ENCODE results near the gene GRB2.
"Not testable (repeated sequence)": the region's sequence is repeated elsewhere in the genome, so short reads cannot be mapped to it uniquely, and the experiment has no call there.

The GRB2 gene

DNA sequence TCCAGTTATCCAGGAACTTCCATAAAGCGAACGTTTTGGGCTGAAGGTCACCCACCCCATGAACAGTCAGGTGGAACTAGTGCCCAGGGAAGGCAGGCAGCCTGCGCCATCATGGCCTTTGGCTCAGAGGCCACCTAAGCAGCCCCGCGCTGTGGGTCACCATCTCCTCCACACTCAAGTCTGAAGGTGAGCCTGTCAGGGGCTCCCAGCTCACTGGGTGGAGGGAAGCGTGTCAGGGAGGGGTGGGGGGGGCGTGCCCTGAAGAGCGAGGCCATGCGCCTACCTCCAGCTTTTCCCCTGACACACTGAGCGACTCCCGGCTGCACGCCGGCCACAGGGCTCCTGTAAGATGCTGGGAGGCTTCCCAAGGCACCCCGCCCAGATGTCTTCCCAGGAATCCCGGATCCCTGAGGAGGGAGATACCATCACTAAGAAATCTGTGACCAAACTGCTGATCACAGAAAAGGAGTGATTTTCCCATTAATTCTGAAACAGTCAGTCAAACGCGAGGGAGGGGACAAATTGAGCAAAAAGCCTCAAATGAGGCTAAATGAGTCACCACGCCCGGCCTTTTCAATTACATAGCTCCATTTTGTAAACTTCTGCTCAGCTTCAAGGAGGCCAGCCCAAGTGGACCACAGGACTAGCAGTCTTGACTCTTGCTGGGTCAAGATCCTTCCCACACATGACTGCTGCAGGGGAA, 89.8 kb downstream of the GRB2 start:
- no peak for DNase-seq

- no peak for DNase-seq
These were observed 91.4 kb downstream of the GRB2 start for GRCh38 chr17:75313941-75314551.

- no peak for DNase-seq
These were observed 96.5 kb downstream of the GRB2 start for GRCh38 chr17:75308732-75309629.

DNA sequence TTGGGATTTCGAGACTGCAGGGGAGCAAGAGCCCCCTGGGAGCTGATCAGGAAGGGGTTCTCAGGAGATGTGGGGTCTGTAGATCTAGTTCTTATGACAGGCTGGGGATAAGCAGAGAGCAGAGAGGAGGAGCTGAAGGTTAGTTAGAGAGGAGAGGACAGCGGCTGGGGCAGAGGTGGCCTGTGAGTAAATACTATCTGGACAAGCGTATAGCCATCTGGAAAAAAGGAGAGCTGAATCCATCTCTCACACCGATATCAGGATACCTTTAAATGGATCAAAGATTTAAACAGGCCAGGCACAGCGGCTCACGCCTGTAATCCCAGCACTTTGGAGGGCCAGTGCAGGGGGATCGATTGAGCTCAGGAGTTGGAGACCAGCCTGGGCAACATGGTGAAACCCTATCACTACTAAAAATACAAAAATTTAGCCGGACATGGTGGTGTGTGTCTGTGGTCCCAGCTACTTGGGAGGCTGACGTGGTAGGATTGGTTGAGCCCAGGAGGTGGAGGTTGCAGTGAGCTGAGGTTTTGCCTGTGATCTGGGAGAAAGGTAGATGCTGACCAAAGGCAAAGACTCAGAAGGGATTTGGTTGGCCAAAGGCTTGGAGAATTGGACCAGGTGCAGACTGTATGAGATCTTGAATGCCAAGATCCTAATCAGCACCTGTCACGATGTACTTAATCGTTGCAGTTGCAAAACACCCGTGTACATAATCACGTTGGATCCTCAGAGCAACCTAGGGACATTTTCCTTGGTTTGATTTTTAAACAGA, 97.3 kb downstream of the GRB2 start:
- DNase-seq, result no peak

DNA sequence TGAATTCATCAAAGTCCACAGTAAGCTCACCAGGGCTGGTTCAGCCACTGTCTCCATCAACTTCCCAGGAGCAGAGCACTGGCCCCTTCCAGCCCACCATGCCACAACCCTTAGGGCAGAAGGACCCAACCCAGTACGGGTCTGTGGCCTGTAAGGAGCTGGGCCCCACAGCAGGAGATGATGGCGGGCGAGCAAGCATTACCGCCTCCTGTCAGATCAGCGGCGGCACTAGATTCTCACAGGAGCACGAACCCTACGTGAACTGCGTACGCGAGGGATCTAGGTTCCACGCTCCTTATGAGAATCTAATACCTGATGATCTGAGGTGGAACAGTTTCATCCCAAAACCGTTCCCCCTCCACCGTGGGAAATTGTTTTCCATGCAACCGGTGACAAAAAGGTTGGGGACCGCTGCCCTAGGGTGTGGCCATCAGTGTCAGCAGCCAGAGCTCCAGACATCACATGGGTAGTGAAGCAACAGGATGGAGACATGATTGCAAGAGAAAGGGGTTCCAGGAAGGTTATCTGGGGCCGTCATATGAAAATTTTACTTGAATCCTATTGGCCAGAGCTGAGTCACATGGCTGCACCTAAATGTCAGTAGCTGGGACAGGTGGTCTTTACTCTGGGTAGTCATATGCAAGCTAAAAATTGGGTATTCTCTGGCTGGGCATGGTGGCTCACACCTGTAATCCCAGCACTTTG, 103.8 kb downstream of the GRB2 start:
- DNase-seq, result no peak

- DNase-seq, result no peak
These were observed 104.4 kb downstream of the GRB2 start for GRCh38 chr17:75301049-75301448.

DNA sequence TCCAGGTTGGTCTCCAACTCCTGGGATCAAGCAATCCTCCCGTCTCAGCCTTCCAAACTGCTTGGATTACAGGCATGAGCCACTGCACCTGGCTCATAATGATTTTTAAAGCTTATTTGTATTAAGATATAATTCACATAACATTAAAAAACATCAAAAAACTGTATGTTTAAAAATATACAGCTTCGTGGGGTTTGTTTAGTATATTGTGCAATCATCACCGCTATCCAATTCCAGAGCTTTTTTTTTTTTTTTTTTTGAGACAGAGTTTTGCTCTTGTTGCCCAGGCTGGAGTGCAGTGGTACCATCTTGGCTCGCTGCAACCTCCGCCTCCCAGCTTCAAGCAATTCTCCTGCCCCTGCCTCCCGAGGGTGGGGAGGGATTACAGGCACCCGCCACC, 105.2 kb downstream of the GRB2 start:
- DNase-seq, result no peak

GRCh38 chr17:75295201-75296158, 110.0 kb downstream of the GRB2 start:
- no peak for DNase-seq

- DNase-seq, result not testable (repeated sequence)
These were observed 112.5 kb downstream of the GRB2 start for GRCh38 chr17:75292810-75293448.

DNA sequence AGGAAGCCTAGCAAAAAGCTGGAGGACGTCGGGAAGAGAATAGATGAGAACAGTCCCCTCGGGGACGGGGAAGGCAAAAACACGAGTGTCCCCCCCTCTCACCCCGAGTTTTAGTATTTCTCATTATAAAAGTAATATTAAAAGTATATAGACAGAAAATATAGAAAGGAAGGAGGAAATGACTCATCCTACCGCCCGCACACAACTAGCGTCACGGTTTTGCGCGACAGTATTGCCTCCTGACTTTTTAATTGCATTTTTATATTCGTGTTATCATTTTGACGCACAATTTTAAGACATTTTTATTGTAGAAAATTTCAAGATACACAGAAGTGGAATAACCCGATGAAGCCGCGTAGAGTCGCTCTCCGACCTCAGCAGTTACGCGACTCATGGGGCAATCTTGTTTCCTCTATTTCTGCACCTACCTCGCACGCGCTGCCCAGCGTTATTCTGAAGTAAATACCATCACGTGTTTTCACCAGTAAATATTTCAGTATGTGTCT, 115.6 kb downstream of the GRB2 start:
- peak; percentile 49 for DNase-seq

GRCh38 chr17:75289115-75289831, 116.2 kb downstream of the GRB2 start, which contains the start of gene SLC25A19:
Gene SLC25A19, minus strand, starts transcription at chr17:75289433. Its CDS starts 2,669 bp downstream, at chr17:75286764.
- peak; percentile 100 for DNase-seq

DNA sequence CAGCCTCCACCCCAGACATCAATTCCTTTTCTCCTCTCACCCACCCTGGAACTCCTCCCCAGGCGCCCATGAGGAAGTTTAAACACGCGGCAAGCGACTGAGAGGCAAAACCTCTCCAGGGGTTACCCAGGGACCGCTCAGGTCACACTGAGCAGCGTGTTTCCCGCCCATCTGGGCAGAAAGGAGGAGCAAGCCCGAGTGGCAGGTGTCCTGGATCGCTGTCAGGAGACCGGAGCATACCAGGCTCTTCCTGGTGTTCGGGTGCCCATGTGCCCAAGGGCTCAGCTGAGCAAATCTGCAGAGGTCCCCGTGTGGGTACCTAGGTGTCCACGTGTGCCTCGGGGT, 116.7 kb downstream of the GRB2 start:
- DNase-seq, result peak; percentile 75

- no peak for DNase-seq
These were observed 117.1 kb downstream of the GRB2 start for GRCh38 chr17:75288359-75288758.

DNA sequence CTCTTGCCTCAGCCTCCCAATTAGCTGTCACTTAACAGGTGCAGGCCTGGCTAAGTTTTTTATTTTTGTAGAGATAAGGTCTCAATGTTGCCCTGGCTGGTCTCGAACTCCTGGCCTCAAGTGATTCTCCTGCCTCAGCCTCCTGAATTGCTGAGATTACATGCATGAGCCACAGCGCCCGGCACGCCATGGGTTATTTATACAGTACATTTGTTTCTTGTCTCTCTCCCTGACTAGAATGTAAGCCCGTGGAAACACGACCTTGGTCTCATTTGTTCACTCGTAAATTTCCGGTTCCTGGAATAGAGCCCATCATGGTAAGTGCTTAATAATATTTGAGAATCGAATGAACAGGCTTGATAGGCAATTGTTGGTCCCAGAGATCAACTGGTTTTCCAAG, 118.3 kb downstream of the GRB2 start:
- DNase-seq, result no peak

DNA sequence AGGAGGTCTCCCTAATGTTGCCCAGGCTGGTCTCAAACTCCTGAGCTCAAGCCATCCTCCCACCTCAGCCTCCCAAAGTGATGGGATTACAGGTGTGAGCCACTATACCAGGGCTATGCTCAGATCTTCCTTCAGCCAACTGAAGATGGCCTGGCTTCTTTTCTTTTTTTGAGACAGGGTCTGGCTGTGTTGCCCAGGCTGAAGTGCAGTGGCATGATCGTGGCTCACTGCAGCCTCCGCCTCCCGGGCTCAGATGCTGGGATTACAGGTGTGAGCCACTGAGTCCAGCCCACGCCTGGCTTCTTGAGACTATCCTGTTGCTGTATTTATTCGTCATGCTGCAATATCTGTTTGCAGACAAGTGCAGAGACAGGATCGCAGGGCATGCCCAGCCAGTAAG, 120.4 kb downstream of the GRB2 start:
- DNase-seq, result no peak

DNA sequence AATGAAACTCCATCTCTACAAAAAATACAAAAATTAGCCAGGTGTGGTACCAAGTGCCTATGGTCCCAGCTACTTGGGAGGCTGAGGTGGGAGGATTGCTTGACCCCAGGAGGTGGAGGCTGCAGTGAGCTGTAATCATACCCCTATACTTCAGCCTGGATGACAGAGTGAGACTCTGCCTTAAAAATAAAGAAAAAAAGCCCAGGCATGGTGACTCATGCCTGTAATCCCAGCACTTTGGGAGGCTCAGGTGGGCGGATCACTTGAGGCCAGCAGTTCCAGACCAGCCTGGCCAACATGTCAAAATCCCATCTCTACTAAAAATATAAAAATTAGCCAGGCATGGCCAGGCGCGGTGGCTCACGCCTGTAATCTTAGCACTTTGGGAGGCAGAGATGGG, 125.3 kb downstream of the GRB2 start:
- not testable (repeated sequence) for DNase-seq

DNA sequence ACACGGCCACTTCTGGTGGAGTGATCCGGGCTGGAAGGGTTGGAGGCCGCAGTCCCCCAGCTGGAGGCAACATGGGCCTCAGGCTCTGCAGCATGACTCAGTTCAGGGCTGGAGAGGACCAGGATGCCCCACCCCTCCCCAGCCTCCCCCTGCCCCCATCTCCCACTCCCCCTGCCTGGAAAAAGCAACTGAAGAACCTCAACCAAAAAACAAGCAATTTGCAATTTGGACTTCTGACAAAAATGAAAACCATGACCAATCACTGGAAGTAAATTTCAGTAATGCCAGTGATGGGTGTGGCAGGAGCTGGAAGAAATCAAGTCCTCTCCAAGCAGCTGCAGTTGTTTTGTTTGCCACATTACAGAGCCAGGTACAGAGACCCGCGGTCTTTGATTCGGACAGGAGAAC, 127.8 kb downstream of the GRB2 start:
- DNase-seq, result no peak

GRCh38 chr17:75273977-75274708, 131.3 kb downstream of the GRB2 start:
- no peak for DNase-seq

GRCh38 chr17:75272848-75273184, 132.7 kb downstream of the GRB2 start:
- DNase-seq, result no peak

Measured in NCI-H345 (cell line).